Type B pancreatic cell (in vitro differentiated cells): ENCODE measurements around the gene PDE9A. TPM values are rescaled to one million over a fixed set of nuclear protein-coding genes. Genes with fewer than 3 reads are reported as not detected.

Experiments
- DNase-seq: peaks from one replicate; pipeline ENCODE4 v3.0.0; 2021; ENCODE audit warnings: mixed read lengths; ENCODE audit not compliant: unreplicated experiment; ENCODE audit errors: extremely low spot score
- H3K27ac Mint-ChIP-seq: 2 replicates; pipeline ENCODE4 v1.8.0; 2021; ENCODE audit warnings: mild to moderate bottlenecking, mixed read lengths
- H3K27me3 Mint-ChIP-seq: 2 replicates; pipeline ENCODE4 v1.8.0; 2021; ENCODE audit warnings: mixed read lengths
- H3K36me3 Mint-ChIP-seq: 2 replicates; pipeline ENCODE4 v1.8.0; 2021; ENCODE audit warnings: mixed read lengths
- H3K4me1 Mint-ChIP-seq: one replicate; pipeline ENCODE4 v1.8.0; 2021; ENCODE audit warnings: mixed read lengths; ENCODE audit not compliant: unreplicated experiment
- H3K4me3 Mint-ChIP-seq: 2 replicates; pipeline ENCODE4 v1.8.0; 2021; ENCODE audit warnings: mild to moderate bottlenecking, mixed read lengths
- H3K9me3 Mint-ChIP-seq: 2 replicates; pipeline ENCODE4 v1.8.0; 2021; ENCODE audit warnings: mixed read lengths
- CTCF ChIP-seq: fragments of 200-600 bp; sonication (generic); conservative IDR thresholded peaks from 2 replicates; pipeline ENCODE4 v1.5.0; 2021; ENCODE audit warnings: antibody characterized with exemption, mild to moderate bottlenecking
- total RNA-seq: library from RNA; stranded (reverse); gene quantifications from 2 replicates; pipeline ENCODE4 v1.2.1, GENCODE V29; 2021; ENCODE audit warnings: low replicate concordance

PDE9A gene
- total RNA-seq, 1 donor from 2014 or later, result 18.6 TPM

- no peak for DNase-seq
- no peak overlapping the region for H3K4me3 Mint-ChIP-seq
- no peak for TF ChIP-seq CTCF
- H3K27ac Mint-ChIP-seq, result no peak overlapping the region
- peaks cover 14% of the 10 kb centered on the region for H3K27me3 Mint-ChIP-seq
- H3K9me3 Mint-ChIP-seq, result no peaks in the 10 kb centered on the region
- no peaks in the 10 kb centered on the region for H3K36me3 Mint-ChIP-seq
- H3K4me1 Mint-ChIP-seq, result no peaks in the 10 kb centered on the region
These were observed 23.4 kb upstream of the PDE9A start for GRCh38 chr21:42629933-42630589.

GRCh38 chr21:42630626-42631025, 22.8 kb upstream of the PDE9A start:
- no peak for DNase-seq
- peaks cover 14% of the 10 kb centered on the region for H3K27me3 Mint-ChIP-seq
- H3K4me3 Mint-ChIP-seq, result no peak overlapping the region
- H3K27ac Mint-ChIP-seq, result no peak overlapping the region
- H3K36me3 Mint-ChIP-seq, result no peaks in the 10 kb centered on the region
- H3K4me1 Mint-ChIP-seq, result no peaks in the 10 kb centered on the region
- TF ChIP-seq CTCF, result no peak
- H3K9me3 Mint-ChIP-seq, result no peaks in the 10 kb centered on the region

- TF ChIP-seq CTCF, result no peak
These were observed 22.3 kb upstream of the PDE9A start for GRCh38 chr21:42631142-42631541.

GRCh38 chr21:42632336-42632751, 21.1 kb upstream of the PDE9A start:
- no peak for DNase-seq
- Mint-ChIP-seq H3K27ac (no peak overlapping the region), H3K4me1 (no peaks in the 10 kb centered on the region), H3K27me3 (peaks cover 6% of the 10 kb centered on the region), H3K9me3 (no peaks in the 10 kb centered on the region), H3K36me3 (no peaks in the 10 kb centered on the region), H3K4me3 (no peak overlapping the region)
- TF ChIP-seq CTCF, result no peak

More at GRCh38 chr21:42631142-42631541, 22.3 kb upstream of the PDE9A start:
- H3K36me3 Mint-ChIP-seq, result no peaks in the 10 kb centered on the region
- DNase-seq, result no peak
- no peak overlapping the region for H3K4me3 Mint-ChIP-seq
- H3K4me1 Mint-ChIP-seq, result no peaks in the 10 kb centered on the region
- H3K9me3 Mint-ChIP-seq, result no peaks in the 10 kb centered on the region
- peaks cover 14% of the 10 kb centered on the region for H3K27me3 Mint-ChIP-seq
- H3K27ac Mint-ChIP-seq, result no peak overlapping the region

GRCh38 chr21:42632771-42633690, 20.4 kb upstream of the PDE9A start:
- DNase-seq, result no peak
- Mint-ChIP-seq H3K27me3 (peaks cover 9% of the 10 kb centered on the region), H3K4me3 (no peak overlapping the region), H3K27ac (no peak overlapping the region), H3K4me1 (no peaks in the 10 kb centered on the region), H3K36me3 (no peaks in the 10 kb centered on the region), H3K9me3 (no peaks in the 10 kb centered on the region)
- no peak for TF ChIP-seq CTCF
